GM18508 (cell line): ENCODE results near the gene GGT7.
"Not testable (repeated sequence)": the region's sequence is repeated elsewhere in the genome, so short reads cannot be mapped to it uniquely, and the experiment has no call there.

Experiments
- ATAC-seq: cut with Tn5 transposase; IDR thresholded peaks from one replicate; pipeline ENCODE4 v1.9.1; 2021; ENCODE audit warnings: moderate number of reproducible peaks; ENCODE audit not compliant: insufficient read depth, unreplicated experiment

The GGT7 gene

GRCh38 chr20:34849778-34850177 is 22.9 kb downstream of the GGT7 start:
- no peak for ATAC-seq

- no peak for ATAC-seq
Observed at GRCh38 chr20:34848597-34848996, 24.1 kb downstream of the GGT7 start.

- no peak for ATAC-seq
Observed at GRCh38 chr20:34843421-34843820, 29.2 kb downstream of the GGT7 start.

GRCh38 chr20:34842143-34842542 is 30.5 kb downstream of the GGT7 start:
- no peak for ATAC-seq

GRCh38 chr20:34834459-34834893 is 38.2 kb downstream of the GGT7 start:
- ATAC-seq: no peak

- ATAC-seq: no peak
Observed at GRCh38 chr20:34831936-34832335, 40.7 kb downstream of the GGT7 start.

GRCh38 chr20:34829191-34829590 is 43.5 kb downstream of the GGT7 start:
- no peak for ATAC-seq

- no peak for ATAC-seq
Observed at GRCh38 chr20:34825530-34826362, 46.9 kb downstream of the GGT7 start, which contains the start of gene NCOA6. Gene NCOA6, minus strand, starts transcription at chr20:34825651. Its CDS starts 43,296 bp downstream, at chr20:34782355.

GRCh38 chr20:34824806-34825529 is 47.7 kb downstream of the GGT7 start:
- ATAC-seq: no peak

GRCh38 chr20:34824452-34824805 is 48.2 kb downstream of the GGT7 start:
- no peak for ATAC-seq

- ATAC-seq: no peak
Observed at GRCh38 chr20:34824026-34824425, 48.6 kb downstream of the GGT7 start.

- no peak for ATAC-seq
Observed at GRCh38 chr20:34820805-34821578, 51.7 kb downstream of the GGT7 start.

GRCh38 chr20:34817801-34818200 is 54.9 kb downstream of the GGT7 start:
- ATAC-seq: no peak

GRCh38 chr20:34817072-34817471 is 55.6 kb downstream of the GGT7 start:
- ATAC-seq: no peak

- ATAC-seq: no peak
Observed at GRCh38 chr20:34815636-34816035, 57.0 kb downstream of the GGT7 start.

GRCh38 chr20:34808583-34808982 is 64.1 kb downstream of the GGT7 start:
- no peak for ATAC-seq

- not testable (repeated sequence) for ATAC-seq
Observed at GRCh38 chr20:34807944-34808465, 64.7 kb downstream of the GGT7 start.

- ATAC-seq: no peak
Observed at GRCh38 chr20:34806255-34806654, 66.4 kb downstream of the GGT7 start.

GRCh38 chr20:34798871-34799270 is 73.8 kb downstream of the GGT7 start:
- no peak for ATAC-seq

- ATAC-seq: no peak
Observed at GRCh38 chr20:34798328-34798727, 74.3 kb downstream of the GGT7 start.
